ENCODE results near the gene TRAK2.
A peak's percentile ranks its signal among the peaks of the same experiment; 100 is the strongest.

The TRAK2 gene

GRCh38 chr2:201413552-201413951 is 37.7 kb downstream of the TRAK2 start:
- Histone ChIP-seq H3K4me1 (ENCODE audit: insufficient read depth, low read length) (peaks cover 28% of the 10 kb centered on the region), H3K4me3 (ENCODE audit: low read depth in 1 of 2, low read length in 2 of 2) (no peak overlapping the region), H3K4me2 (ENCODE audit: insufficient read depth, low read length) (peak overlapping the region; percentile 15; the same call in 1 of the 2 replicates), H4K20me1 (ENCODE audit: insufficient read depth, low read length) (no peaks in the 10 kb centered on the region), H3K27me3 (ENCODE audit: insufficient read depth, low read length, poor library complexity) (no peaks in the 10 kb centered on the region), H2AFZ (ENCODE audit: low read depth, low read length) (no peak overlapping the region), H3K27ac (ENCODE audit: low read length) (no peak overlapping the region), H3K9me3 (ENCODE audit: insufficient read depth, low read length, severe bottlenecking) (no peaks in the 10 kb centered on the region), H3K79me2 (ENCODE audit: insufficient read depth, low read length) (peaks cover 8% of the 10 kb centered on the region), H3K36me3 (ENCODE audit: insufficient read depth, low read length) (no peaks in the 10 kb centered on the region), H3K9ac (ENCODE audit: low read depth, low read length) (no peak overlapping the region)
- ATAC-seq (ENCODE audit: insufficient read depth, low read depth) = no peak
- TF ChIP-seq EZH2 (IDR thresholded peaks at IDR 0.05; ENCODE audit: borderline replicate concordance, low read depth, low read length, severe bottlenecking) = no peak
- TF ChIP-seq, protein P1, sequence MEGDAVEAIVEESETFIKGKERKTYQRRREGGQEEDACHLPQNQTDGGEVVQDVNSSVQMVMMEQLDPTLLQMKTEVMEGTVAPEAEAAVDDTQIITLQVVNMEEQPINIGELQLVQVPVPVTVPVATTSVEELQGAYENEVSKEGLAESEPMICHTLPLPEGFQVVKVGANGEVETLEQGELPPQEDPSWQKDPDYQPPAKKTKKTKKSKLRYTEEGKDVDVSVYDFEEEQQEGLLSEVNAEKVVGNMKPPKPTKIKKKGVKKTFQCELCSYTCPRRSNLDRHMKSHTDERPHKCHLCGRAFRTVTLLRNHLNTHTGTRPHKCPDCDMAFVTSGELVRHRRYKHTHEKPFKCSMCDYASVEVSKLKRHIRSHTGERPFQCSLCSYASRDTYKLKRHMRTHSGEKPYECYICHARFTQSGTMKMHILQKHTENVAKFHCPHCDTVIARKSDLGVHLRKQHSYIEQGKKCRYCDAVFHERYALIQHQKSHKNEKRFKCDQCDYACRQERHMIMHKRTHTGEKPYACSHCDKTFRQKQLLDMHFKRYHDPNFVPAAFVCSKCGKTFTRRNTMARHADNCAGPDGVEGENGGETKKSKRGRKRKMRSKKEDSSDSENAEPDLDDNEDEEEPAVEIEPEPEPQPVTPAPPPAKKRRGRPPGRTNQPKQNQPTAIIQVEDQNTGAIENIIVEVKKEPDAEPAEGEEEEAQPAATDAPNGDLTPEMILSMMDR (IDR thresholded peaks at IDR 0.05; ENCODE audit: borderline replicate concordance, extremely low read depth, low read length, poor library complexity, severe bottlenecking) = no peak
- no peak for DNase-seq

DNA sequence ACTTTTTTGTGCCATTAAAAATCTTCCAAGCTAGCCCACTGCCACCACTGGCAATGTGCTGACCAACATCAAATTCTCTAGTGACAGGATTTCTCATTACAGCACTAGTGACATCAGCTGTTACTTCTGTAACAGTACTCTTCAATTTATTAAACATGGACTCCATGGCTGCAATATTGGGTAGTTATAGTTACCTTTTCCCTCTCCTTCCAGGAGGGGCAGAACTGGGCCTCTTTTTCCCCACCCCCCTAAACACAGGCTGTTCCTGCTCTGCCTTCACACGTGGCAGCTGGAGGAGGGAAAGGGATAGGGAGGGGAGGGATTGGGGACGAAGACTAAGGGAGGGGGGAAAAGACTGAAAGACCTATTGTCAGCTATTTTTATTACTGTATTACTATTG is 38.1 kb downstream of the TRAK2 start:
- Histone ChIP-seq H3K4me2 (ENCODE audit: insufficient read depth, low read length) (no peak overlapping the region), H4K20me1 (ENCODE audit: insufficient read depth, low read length) (no peaks in the 10 kb centered on the region), H3K4me3 (ENCODE audit: low read depth in 1 of 2, low read length in 2 of 2) (no peak overlapping the region), H3K27me3 (ENCODE audit: insufficient read depth, low read length, poor library complexity) (no peaks in the 10 kb centered on the region), H3K9me3 (ENCODE audit: insufficient read depth, low read length, severe bottlenecking) (no peaks in the 10 kb centered on the region), H3K4me1 (ENCODE audit: insufficient read depth, low read length) (peaks cover 28% of the 10 kb centered on the region), H3K9ac (ENCODE audit: low read depth, low read length) (no peak overlapping the region), H2AFZ (ENCODE audit: low read depth, low read length) (no peak overlapping the region), H3K27ac (ENCODE audit: low read length) (no peak overlapping the region), H3K36me3 (ENCODE audit: insufficient read depth, low read length) (no peaks in the 10 kb centered on the region), H3K79me2 (ENCODE audit: insufficient read depth, low read length) (peaks cover 8% of the 10 kb centered on the region)
- TF ChIP-seq EZH2 (IDR thresholded peaks at IDR 0.05; ENCODE audit: borderline replicate concordance, low read depth, low read length, severe bottlenecking) = no peak
- TF ChIP-seq, protein P1 (IDR thresholded peaks at IDR 0.05; ENCODE audit: borderline replicate concordance, extremely low read depth, low read length, poor library complexity, severe bottlenecking) = no peak
- DNase-seq (no peak), ATAC-seq (ENCODE audit: insufficient read depth, low read depth) (no peak)

- no peak for TF ChIP-seq EZH2 (IDR thresholded peaks at IDR 0.05; ENCODE audit: borderline replicate concordance, low read depth, low read length, severe bottlenecking)
- TF ChIP-seq, protein P1 (IDR thresholded peaks at IDR 0.05; ENCODE audit: borderline replicate concordance, extremely low read depth, low read length, poor library complexity, severe bottlenecking) = no peak
- Histone ChIP-seq H3K4me3 (ENCODE audit: low read depth in 1 of 2, low read length in 2 of 2) (no peak overlapping the region), H3K79me2 (ENCODE audit: insufficient read depth, low read length) (peaks cover 8% of the 10 kb centered on the region), H3K36me3 (ENCODE audit: insufficient read depth, low read length) (no peaks in the 10 kb centered on the region), H3K4me2 (ENCODE audit: insufficient read depth, low read length) (no peak overlapping the region), H3K4me1 (ENCODE audit: insufficient read depth, low read length) (peaks cover 39% of the 10 kb centered on the region), H2AFZ (ENCODE audit: low read depth, low read length) (no peak overlapping the region), H3K9me3 (ENCODE audit: insufficient read depth, low read length, severe bottlenecking) (no peaks in the 10 kb centered on the region), H3K27ac (ENCODE audit: low read length) (no peak overlapping the region), H4K20me1 (ENCODE audit: insufficient read depth, low read length) (no peaks in the 10 kb centered on the region), H3K27me3 (ENCODE audit: insufficient read depth, low read length, poor library complexity) (no peaks in the 10 kb centered on the region), H3K9ac (ENCODE audit: low read depth, low read length) (no peak overlapping the region)
- no peak for DNase-seq
- ATAC-seq (ENCODE audit: insufficient read depth, low read depth) = no peak
Measured at GRCh38 chr2:201411421-201411820, 39.8 kb downstream of the TRAK2 start.

- ATAC-seq (ENCODE audit: insufficient read depth, low read depth) = no peak
- TF ChIP-seq EZH2 (IDR thresholded peaks at IDR 0.05; ENCODE audit: borderline replicate concordance, low read depth, low read length, severe bottlenecking) = no peak
- TF ChIP-seq, protein P1 (IDR thresholded peaks at IDR 0.05; ENCODE audit: borderline replicate concordance, extremely low read depth, low read length, poor library complexity, severe bottlenecking) = no peak
- H3K79me2 ChIP-seq (ENCODE audit: insufficient read depth, low read length) = peaks cover 8% of the 10 kb centered on the region
- no peak overlapping the region for H3K27ac ChIP-seq (ENCODE audit: low read length)
- peaks cover 41% of the 10 kb centered on the region for H3K4me1 ChIP-seq (ENCODE audit: insufficient read depth, low read length)
- H3K4me3 ChIP-seq (ENCODE audit: low read depth in 1 of 2, low read length in 2 of 2) = no peak overlapping the region
- no peaks in the 10 kb centered on the region for H3K36me3 ChIP-seq (ENCODE audit: insufficient read depth, low read length)
- no peaks in the 10 kb centered on the region for H3K27me3 ChIP-seq (ENCODE audit: insufficient read depth, low read length, poor library complexity)
- no peak overlapping the region for H2AFZ ChIP-seq (ENCODE audit: low read depth, low read length)
- H4K20me1 ChIP-seq (ENCODE audit: insufficient read depth, low read length) = no peaks in the 10 kb centered on the region
- no peak for DNase-seq
- H3K9ac ChIP-seq (ENCODE audit: low read depth, low read length) = no peak overlapping the region
- H3K4me2 ChIP-seq (ENCODE audit: insufficient read depth, low read length) = no peak overlapping the region
- no peaks in the 10 kb centered on the region for H3K9me3 ChIP-seq (ENCODE audit: insufficient read depth, low read length, severe bottlenecking)
Measured at GRCh38 chr2:201408931-201409330, 42.3 kb downstream of the TRAK2 start.
